HG02763 (cell line): Measurements from ENCODE around the gene JMJD4.

ENCODE experiments used
- ATAC-seq: cut with Tn5 transposase; IDR thresholded peaks from one replicate; pipeline ENCODE4 v1.9.1; 2021; ENCODE audit warnings: mild to moderate bottlenecking, moderate library complexity; ENCODE audit not compliant: unreplicated experiment

Gene JMJD4

DNA sequence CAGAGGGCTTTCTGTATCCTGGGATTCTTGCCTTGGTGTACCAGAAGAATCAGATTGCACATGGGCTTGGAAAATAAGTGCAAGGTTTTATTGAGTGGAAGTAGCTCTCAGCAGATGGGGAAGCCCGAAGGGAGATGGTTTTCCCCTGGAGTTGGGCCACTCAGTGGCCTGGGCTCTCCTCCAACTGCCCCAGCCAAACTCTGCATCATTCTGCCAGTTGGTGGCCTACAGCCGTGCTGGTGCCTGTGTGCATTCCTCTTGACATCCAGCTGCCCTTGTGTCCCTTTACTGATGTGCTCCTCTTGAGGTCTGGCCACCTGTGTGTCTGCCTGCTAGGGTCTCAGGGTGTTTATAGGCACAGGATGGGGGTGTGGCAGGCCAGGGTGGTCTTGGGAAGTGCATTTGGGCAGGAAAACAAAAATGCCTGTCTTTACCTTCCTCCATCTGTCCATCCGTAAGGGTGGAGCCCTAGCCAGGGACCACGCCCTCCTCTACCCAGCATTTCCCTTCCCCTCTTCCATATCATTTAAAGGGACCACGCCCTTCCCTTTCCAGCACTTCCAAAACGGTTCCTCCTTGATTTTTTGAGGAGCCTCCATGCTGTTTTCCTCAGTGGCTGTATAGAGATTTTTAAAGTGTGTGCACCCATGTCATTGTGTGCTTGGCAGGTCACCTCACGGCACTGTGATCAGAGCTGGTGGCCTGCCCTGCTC, 19.1 kb upstream of the JMJD4 start:
- ATAC-seq = no peak

DNA sequence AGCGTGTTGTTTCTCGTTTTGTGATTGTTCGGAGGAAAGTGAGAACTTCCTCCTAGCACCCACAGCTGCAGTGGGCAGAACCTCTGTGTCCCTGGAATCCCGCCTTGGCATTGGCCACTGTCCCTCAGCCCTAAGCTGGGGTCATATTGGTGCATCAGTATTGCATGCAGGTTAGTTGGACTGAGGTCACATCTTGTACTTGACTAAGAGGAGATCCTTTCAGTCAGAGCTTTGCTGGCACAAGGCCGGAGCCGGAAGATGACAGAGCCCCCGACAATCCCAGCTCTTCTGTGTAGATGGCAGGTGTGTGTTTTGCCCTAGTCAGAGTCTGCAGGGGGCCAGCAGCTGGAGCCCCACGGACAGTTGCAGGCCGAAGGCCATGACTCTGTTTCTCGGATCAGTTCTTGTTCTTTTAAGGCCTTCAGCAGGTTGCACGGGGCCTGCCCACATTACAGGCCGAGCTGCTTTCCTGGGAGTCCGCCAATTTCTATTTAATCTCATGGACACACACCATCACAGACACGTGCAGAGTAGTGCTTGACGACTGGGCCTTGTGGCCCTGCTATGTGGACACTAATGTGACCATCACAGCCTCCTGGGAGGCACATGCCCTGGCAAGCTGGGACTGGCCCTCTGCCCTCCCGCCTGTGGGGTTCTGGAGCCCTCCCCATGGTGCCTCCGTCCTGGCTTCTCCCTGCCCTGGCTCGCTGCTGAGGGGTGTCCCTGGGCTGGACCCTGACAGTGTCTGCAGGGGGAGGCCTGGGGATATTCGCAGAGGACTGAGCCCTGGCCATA, 15.0 kb upstream of the JMJD4 start:
- no peak for ATAC-seq

DNA sequence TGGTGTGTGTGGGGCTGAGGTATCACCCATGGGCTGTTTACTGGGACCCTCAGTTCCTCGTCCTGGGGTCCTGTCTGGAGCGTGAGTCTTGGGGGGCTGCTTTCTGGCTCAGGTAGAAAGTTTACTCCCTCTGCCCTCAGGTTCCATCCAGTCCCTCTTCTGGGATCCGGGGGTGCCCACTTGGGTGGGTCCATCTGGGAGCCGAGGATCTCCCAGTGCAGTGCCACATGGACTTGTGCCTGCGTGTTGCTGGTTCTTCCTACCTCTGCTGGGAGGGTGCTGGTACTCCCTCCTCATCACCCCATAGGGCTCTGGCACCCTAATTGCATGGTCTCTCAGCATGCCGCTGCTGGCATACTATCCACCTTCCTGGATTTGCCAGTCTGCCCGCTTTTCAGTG, 14.1 kb upstream of the JMJD4 start:
- no peak for ATAC-seq

DNA sequence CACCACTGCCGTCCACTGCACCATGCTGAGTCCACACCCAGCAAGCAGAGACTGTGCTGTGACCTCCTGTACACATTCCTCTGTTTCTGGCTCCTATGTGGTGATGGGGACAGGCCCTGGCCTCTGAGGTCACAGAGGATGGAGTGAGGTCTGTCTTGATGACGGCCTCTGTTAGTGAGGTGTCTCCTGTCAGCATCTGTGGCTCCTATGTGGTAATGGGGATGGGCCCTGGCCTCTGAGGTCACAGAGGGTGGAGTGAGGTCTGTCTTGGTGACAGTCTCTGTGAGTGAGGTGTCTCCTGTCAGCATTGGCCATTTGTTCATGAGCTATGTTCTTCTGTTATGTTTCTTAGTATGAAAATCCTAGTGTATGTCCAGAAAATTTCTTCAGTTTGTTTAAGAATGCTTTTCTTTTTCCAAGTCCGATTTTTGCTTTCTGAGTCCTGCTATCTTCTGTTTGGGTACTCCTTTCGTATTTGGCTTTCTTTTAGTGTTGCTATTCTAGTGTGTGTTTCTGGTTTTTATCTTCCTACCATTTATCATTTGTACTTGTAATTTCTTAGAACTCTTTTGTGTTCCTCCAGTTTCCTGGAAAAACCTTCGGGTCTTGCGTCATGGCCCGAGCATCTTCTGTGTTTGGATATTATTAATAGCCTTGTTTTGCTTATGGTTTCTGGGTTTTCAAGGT, 13.5 kb upstream of the JMJD4 start:
- ATAC-seq = no peak

DNA sequence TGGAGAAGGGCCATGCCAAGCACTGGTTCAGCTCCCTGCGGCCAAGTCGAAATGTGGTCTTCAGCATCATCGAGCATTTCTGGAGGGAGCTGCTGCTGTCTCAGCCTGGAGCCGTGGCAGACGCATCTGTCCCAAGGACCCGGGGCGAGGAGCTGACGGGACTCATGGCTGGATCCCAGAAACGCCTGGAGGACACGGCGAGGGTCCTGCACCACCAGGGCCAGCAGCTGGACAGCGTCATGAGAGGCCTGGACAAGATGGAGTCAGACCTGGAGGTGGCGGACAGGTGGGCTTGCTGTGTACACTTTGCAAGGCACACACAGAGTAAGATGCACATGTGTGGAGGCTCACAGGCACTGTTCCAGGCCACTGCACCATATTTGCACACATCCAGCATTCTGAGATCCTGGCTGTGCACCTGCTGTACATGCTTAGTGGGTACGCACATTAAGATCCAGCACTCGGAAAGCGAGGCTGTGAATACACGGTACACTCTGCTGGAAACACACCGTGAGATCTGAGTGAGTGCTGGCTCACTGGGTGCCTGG, 12.9 kb upstream of the JMJD4 start:
- no peak for ATAC-seq

DNA sequence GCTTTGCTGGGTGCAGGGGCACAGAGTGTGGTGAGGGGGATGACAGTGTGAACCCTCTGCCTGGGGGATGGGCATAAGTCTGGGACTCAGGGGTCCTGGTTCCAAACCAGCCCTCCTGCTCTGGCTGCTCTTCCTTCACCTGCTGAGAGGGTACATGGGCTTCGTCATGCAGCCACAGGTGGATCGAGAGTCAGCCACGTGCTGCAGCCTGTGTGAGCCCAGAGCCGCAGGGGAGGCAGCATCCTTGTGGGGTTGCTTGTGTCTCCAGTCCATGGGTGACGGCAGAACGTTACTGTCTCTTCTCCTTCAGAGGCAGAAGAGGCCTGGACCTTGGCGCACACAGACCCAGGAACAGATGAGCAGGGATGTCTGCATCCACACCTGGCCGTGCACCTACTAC, 12.3 kb upstream of the JMJD4 start:
- no peak for ATAC-seq

DNA sequence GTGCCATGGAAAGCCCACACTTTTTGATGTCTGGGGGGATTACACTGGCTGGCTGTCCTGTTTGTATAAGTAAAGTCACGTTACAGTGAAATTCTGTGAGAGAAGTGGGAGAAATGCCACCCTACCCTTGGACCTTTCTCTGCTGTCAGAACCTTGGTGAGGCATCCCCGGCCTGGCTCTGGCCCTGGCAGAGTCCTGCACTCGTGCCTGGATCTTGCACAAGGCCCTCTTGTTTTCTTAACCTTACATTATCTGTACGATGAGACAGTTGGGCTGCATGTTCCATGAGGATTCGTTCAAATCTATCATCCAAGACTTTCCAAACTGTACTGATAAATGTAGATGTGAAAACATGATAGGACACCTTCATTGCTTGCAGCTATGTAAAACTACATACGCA, 11.6 kb upstream of the JMJD4 start:
- ATAC-seq = no peak

DNA sequence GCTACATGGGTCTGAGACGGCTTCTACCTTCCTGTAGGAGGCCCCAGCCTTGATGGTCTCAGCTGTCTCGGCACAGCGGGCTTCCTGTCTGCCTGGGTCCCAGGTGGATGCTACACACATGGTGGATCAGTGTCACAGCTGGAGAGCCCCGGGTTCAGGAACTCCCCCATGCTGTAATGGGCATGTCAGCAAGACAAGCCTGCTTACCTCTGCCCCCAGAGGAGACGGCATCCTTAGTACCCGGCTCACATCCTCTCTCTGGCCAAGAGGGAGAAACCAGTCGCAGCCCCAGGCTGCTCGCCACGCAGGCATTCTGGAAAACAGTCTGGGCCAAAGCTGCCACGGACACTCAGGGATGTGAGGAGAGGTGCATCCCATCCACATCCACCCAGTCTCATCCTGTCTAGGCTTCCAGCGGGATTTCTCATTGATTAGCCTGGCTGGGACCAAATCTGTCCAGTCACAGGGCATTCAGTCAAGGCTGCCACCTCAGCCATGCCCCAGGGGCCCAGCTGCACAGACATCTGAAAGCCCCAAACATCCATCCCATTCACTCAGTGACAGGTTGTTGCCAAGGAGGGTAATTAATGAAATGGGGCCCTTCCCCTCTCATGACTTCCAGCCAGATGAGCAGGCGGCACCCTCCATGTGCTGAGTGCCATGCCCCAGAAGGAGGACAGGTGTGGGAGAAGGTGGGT, 10.6 kb upstream of the JMJD4 start:
- ATAC-seq = no peak

DNA sequence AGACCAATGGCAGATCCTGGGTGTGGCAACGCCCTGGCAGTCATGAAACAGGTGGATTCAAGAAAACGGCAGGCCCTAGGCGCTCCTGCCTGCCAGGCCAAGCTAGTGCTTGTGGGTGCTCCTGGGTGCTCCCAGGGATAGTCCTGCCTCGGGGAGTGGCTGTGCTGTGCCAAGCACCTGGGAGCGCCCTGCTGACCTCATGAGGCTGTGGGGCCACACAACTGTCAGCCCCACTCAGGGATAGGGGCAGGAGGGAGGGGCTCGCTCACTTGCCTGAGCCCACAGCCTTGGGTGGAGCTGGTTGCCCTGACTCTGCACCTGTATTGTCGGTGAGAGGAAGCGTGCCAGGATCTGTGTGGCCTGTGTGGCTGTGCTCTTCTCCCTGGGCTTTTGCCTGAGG, 9.6 kb upstream of the JMJD4 start:
- no peak for ATAC-seq

DNA sequence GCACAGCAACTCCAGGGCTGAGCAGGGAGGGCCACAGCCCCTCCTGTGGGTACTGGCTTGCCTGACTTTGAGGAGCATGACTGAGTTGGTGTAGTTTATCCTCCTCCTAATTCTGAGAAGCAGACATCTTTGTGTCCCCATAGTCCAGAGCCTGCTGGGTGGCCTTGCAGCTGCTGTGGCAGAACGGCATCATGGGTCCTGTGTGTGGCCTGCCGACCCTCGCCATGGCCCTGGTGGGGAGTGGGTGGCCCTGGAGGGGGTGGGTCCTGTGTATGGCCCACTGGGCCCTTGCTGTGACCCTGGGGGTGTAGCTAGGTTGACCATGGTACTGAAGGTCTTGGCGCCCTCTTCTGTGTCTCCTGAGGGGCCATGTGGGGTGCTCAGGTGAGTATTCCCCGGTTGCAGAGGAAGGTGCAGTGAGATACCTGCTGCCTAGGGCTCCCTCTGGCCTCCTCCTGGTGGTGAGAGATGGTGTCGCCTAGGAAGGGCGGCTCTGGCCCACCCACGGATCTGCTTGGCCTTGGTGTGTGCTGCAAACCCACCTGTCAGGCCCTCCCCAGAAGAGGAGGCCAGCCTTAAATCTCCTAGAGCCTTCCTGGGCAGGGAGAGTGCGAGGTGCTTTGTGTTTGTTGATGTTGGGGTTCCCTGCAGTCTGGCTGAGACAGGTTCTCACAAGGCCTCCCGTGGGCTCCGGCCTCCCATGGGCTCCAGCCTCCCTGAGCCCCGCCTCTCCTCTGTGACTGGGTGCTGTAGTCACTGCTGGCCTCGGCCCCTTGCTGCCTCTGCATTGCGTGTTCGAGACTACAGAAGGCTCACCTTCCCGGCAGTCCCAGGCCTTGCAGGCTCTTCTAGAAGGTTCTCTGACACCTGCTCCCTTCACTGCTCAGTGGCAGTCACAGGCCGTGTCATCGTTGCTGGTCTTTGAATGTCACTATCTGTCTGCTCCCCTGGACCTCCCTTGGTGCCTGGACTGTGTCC, 7.9 kb upstream of the JMJD4 start:
- no peak for ATAC-seq

DNA sequence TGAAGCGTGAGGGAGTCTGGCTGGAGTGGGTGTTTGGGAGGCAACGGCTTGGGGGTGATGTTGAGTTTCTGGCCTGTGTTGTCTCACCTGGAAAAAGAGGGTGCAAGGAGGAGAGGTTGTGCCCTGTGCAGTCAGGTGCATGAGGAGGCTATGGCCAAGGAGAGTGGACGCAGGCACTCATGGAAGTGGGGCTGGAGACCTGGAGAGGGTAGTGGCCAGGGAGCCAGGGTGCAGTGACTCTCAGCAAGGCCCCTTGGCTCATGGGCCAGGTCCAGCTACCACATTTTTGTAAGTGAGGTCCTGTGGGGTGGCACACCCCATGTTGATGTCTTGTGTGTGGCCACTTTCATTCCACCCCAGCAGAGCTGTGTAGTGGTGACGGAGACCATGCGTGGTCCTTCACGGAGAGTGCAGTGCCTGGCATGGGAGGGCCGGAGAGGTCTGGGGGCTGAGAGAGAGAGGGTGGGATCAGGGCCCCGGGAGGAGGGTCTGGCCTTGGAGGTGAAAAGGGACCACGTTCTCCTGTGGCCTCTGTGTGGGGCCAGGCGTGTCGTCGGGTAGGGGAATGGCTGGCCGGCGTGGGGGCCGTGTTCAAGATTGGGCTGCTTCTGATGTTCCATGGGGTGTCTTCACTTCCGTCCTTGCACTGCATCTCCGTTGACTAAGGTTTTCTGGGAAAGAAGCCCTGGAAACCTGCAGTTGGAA, 6.2 kb upstream of the JMJD4 start:
- no peak for ATAC-seq

DNA sequence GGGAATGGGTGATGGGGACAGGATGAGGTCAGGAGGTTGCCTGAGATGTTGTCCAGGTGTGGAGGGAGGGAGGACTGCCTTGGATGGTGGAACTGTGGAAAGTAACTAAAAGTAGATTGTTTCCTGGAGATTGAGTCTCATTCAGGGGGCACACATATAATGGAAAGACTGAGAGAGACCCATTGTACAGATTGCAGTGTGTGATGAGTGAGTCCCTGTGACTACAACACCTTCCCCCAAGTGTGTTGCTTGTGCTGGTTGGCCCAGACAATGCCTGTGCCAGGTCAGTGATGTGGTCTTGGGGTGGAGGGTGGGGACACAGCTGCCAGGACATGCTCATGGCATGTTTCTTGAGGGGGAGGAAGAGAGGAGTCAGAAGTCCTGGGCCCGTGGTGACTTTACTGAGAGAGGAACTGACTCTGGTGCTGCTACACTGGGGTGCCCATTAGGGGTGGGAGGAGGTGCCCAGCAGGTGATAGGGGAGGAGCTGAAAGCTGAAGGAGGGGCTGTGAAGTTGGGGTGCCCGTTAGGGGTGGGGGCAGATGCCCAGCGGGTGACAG, 5.4 kb upstream of the JMJD4 start:
- no peak for ATAC-seq

DNA sequence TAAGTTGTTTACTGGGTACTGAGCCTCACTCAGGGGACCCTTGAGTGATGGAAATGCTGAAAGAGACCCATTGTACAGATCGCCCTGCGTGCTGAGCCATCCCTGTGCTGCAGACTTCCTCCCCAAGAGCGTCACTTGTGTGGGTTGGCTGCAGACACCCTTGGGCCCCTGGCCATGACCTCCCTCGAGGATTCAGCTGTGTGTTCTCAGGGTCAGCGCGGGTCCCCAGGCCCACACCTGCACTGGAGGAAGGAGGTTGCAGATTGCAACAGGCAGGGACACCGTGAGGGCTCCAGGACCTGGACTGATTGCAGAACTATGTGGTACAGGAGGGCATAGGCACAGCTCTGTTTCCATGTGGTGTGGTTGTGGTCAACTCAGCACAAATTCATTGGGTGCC, 4.5 kb upstream of the JMJD4 start:
- ATAC-seq = no peak

DNA sequence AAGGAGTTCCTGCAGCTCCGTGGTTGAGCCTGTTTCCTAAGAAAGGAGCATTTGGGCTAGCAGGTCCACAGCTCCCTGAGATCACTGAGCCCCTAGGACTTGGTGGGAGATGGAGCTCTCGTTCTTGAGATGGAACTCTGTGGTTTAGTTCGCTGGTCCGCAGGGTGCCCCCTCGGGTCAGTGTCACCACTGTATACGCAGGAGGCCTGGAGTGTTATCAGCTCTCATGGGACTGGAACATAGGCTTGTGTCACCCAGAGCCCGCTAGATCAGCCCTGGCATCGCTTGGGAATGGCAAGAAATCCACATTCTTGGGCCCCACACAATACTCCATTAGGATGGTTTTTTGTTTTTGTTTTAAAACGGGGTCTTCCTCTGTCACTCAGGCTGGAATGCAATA, 3.7 kb upstream of the JMJD4 start:
- no peak for ATAC-seq

DNA sequence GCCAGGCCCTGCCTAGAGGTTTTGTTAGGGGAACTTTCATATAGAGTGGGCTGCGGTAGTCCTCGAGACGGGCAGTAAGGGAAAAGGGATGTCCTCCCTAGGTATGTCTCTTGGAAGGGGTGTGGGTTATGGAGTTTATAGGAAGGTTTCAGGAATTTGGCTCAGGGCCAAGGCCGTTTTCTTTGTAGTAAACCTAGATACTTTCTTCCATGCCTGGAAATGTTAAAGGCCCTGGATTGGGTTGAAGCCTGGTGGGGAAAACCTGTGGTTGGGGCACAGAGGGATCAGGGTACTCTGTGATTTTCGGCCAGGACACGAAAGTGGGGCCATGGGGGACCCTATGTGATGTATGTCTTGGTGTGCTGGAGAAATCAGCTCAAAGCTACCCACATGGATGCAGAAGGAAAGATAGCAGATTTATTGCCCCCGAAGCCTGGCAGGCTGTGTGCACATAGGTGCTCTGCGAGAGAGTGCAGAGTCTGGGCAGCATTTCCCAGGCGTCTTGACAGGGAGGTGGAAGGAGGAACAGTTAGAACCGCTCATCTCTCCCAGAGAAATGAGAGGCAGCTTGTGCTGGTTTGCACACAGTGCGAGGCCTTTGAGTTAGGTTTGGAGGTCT, 1.8 kb upstream of the JMJD4 start:
- ATAC-seq = no peak

DNA sequence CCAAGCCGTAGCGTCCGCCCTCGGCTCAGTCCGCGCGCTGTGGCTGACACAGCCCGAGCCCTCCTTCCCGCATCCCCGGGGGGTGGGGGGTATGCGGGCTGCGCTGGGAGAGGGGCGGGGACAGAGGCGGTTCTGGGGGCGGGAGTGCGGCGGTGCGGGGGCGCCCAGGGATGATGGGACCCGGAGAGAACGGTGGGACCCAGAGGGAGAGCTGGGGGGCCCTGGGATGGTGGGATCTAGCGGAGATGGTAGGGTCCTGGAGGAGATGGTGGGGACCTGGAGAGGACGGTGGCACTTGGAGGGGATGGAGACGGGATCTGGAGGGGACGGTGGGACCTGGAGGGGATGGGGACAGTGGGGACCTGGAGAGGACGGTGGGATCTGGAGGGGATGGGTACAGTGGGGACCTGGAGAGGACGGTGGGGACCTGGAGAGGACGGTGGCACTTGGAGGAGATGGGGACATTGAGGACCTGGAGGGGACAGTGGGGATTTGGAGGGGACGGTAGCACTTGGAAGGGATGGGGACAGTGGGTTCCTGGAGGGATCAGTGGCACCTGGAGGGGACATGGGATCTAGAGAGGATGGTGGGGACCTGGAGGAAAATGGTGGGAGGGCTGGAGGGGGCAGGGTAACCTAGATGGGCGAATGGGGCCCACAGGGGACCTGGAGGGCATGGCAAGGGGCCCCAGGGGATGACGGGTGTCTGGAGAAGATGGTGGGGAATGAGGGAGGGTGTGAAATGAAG, 610 bp upstream of the JMJD4 start:
- ATAC-seq = no peak

DNA sequence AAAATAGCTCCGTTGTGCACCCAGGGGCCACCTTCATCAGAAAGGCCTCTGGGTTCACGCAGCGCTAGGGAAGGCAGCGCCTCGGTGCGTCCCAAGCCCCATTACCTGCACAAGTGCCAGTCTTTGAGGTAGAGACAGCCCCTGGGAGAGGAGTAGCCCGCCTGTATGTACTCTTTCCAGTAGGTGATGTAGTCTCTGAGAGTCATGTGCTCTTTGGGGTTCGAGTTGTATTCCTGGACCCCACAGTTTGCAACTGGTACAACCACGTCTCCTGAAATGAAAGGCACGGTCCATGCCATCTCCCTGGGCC, 601 bp downstream of the JMJD4 start:
- ATAC-seq = no peak
